ENCODE data around the gene MFSD11. TPM values are rescaled to one million over a fixed set of nuclear protein-coding genes. Genes with fewer than 3 reads are reported as not detected.
A peak's percentile ranks its signal among the peaks of the same experiment; 100 is the strongest.

The MFSD11 gene
- total RNA-seq, 2 experiments from 2014 or later = 55.1 to 63.1 TPM

GRCh38 chr17:76726231-76726775 is 11.6 kb upstream of the MFSD11 start, which contains the start of gene JMJD6:
TSS of gene JMJD6 (minus strand) at chr17:76726606. CDS start at chr17:76726475, 131 bp downstream.
- BruUV-seq (replicated peaks) = no TSS peak
- H3K79me2 ChIP-seq (ENCODE audit: insufficient read depth, low read depth, low read length) = peaks cover 72% of the 10 kb centered on the region
- H3K4me1 ChIP-seq (ENCODE audit: insufficient read depth, low read length, poor library complexity, severe bottlenecking) = peaks cover 38% of the 10 kb centered on the region
- H3K36me3 ChIP-seq (ENCODE audit: insufficient read depth, low read length) = peaks cover 63% of the 10 kb centered on the region
- no peaks in the 10 kb centered on the region for H3K9me2 ChIP-seq (ENCODE audit: insufficient read depth, low read length)
- H3K4me3 ChIP-seq (ENCODE audit: low read depth, low read length, poor library complexity, severe bottlenecking) = peak within 1 kb of the TSS; percentile 78
- peaks cover 4% of the 10 kb centered on the region; the same call in 1 of the 2 replicates for H4K20me1 ChIP-seq (ENCODE audit: insufficient read depth, low read length)
- H3K4me2 ChIP-seq (ENCODE audit: low read length) = peak within 1 kb of the TSS; percentile 97
- H3K27ac ChIP-seq (ENCODE audit: low read depth, low read length, poor library complexity, severe bottlenecking) = peak within 1 kb of the TSS; percentile 91
- peak within 1 kb of the TSS; percentile 25; the same call in 1 of the 2 replicates for H2AFZ ChIP-seq (ENCODE audit: low read length)
- CTCF ChIA-PET (ENCODE audit: unreplicated experiment) = no interaction called here
- intact Hi-C loops (cut with micrococcal nuclease; ENCODE audit: unreplicated experiment) = loop anchor here (1.0 to 5.0 kb wide), 5 partner anchors 11 to 459 kb away; partner anchors contain the start of genes SRSF2 and UBALD2
- POLR2A ChIA-PET = interaction anchor here (0.9 to 2.9 kb wide), 3 partner anchors 9 to 54 kb away, joined by 4 to 11 read pairs (median 7); no protein-coding TSS in a partner anchor
- DNase-seq (ENCODE audit: low spot score) = peak; percentile 100
- no peaks in the 10 kb centered on the region for H3K9me3 ChIP-seq (ENCODE audit: low read length)
- TF ChIP-seq, protein P1, sequence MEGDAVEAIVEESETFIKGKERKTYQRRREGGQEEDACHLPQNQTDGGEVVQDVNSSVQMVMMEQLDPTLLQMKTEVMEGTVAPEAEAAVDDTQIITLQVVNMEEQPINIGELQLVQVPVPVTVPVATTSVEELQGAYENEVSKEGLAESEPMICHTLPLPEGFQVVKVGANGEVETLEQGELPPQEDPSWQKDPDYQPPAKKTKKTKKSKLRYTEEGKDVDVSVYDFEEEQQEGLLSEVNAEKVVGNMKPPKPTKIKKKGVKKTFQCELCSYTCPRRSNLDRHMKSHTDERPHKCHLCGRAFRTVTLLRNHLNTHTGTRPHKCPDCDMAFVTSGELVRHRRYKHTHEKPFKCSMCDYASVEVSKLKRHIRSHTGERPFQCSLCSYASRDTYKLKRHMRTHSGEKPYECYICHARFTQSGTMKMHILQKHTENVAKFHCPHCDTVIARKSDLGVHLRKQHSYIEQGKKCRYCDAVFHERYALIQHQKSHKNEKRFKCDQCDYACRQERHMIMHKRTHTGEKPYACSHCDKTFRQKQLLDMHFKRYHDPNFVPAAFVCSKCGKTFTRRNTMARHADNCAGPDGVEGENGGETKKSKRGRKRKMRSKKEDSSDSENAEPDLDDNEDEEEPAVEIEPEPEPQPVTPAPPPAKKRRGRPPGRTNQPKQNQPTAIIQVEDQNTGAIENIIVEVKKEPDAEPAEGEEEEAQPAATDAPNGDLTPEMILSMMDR (conservative IDR thresholded peaks at IDR 0.05; ENCODE audit: low read length) = no peak
- no peak for TF ChIP-seq EZH2phosphoT487 (IDR thresholded peaks at IDR 0.05; ENCODE audit: borderline replicate concordance, low read depth, low read length)

DNA sequence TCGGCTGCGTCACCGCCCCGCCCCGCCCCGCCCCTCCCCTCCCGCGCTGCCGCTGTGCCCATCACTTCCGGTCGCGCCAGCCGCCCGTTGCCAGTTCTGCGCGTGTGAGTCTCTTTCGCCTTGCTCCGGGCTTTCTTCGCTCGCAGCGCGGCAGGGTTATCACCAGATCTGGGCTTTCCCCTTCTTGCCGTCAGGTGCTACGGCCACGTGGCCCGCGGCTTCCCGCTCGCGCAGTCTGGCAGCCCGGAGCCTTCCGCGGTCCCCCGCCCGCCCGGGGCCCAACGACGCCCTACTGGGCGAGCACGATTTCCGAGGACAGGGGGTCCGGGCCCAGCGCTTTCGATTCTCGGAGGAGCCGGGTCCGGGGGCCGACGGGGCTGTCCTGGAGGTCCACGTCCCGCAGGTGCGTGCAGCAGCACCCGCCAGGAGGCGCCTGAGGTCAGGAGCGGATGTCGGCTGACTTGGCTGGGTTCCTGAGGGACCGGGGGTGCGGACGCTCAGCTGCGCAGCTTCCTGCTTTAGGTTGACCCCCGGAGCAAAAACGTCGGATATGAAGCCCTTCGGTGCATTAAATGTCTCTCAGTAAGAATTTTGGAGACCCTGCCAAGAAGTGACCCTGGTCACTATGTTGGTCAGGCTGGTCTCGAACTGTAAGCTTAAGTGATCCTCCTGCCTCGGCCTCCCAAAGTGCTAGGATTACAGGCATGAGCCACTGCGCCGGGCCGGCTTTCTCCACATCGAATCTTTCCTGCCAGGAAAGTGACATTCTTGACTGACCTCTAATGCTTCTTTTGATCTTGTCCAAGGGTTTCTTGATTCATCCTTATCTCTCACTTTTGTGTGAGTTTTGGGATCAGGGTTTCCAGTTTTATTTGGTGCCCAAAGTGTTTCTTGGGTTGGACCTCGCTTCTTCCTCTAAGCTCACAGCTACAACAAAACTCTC is 10.9 kb upstream of the MFSD11 start, which contains the start of gene METTL23:
TSS of gene METTL23 (plus strand) at position 64 of the 943 bp plus-strand sequence. CDS start 2,872 bp downstream, outside the sequence.
- H4K20me1 ChIP-seq (ENCODE audit: insufficient read depth, low read length) = peaks cover 4% of the 10 kb centered on the region; the same call in 1 of the 2 replicates
- H2AFZ ChIP-seq (ENCODE audit: low read length) = peak within 1 kb of the TSS; percentile 25; the same call in 1 of the 2 replicates
- TSS peak; percentile 84 for BruUV-seq (replicated peaks)

More for the DNA sequence above, 10.9 kb upstream of the MFSD11 start, which contains the start of gene METTL23:
- ChIA-PET POLR2A (interaction anchor here (0.6 to 2.9 kb wide), 14 partner anchors 8 to 1339 kb away, joined by 3 to 12 read pairs (median 4); partner anchors contain the start of genes MFSD11 and SRSF2), CTCF (ENCODE audit: unreplicated experiment) (interaction anchor here (0.9 to 1.4 kb wide), 2 partner anchors 11 to 170 kb away, joined by 3 to 4 read pairs; partner anchors contain the start of gene MFSD11)
- TF ChIP-seq EZH2phosphoT487 (IDR thresholded peaks at IDR 0.05; ENCODE audit: borderline replicate concordance, low read depth, low read length) = no peak
- TF ChIP-seq, protein P1 (conservative IDR thresholded peaks at IDR 0.05; ENCODE audit: low read length) = peak; percentile 93
- intact Hi-C loops (cut with micrococcal nuclease; ENCODE audit: unreplicated experiment) = loop anchor here (1.0 to 5.0 kb wide), 5 partner anchors 10 to 460 kb away; partner anchors contain the start of genes SRSF2 and UBALD2
- DNase-seq (ENCODE audit: low spot score) = peak; percentile 96
- peaks cover 79% of the 10 kb centered on the region for H3K79me2 ChIP-seq (ENCODE audit: insufficient read depth, low read depth, low read length)
- peak within 1 kb of the TSS; percentile 91 for H3K27ac ChIP-seq (ENCODE audit: low read depth, low read length, poor library complexity, severe bottlenecking)
- H3K9me2 ChIP-seq (ENCODE audit: insufficient read depth, low read length) = no peaks in the 10 kb centered on the region
- peak within 1 kb of the TSS; percentile 97 for H3K4me2 ChIP-seq (ENCODE audit: low read length)
- peaks cover 63% of the 10 kb centered on the region for H3K36me3 ChIP-seq (ENCODE audit: insufficient read depth, low read length)
- H3K4me1 ChIP-seq (ENCODE audit: insufficient read depth, low read length, poor library complexity, severe bottlenecking) = peaks cover 46% of the 10 kb centered on the region
- no peaks in the 10 kb centered on the region for H3K9me3 ChIP-seq (ENCODE audit: low read length)
- H3K4me3 ChIP-seq (ENCODE audit: low read depth, low read length, poor library complexity, severe bottlenecking) = peak within 1 kb of the TSS; percentile 78
